A673 (cell line): ENCODE measurements around the gene RGS13. TPM values are rescaled to one million over a fixed set of nuclear protein-coding genes. Genes with fewer than 3 reads are reported as not detected.

Experiments
- BruUV-seq: library from RNA; stranded (reverse); fragments of 400-500 nt; replicated peaks from 2 replicates; lab custom pipeline; 2021; lab: Mats Ljungman, UMichigan
- CTCF ChIA-PET: fragments of 300-600 bp; sonication (Branson Sonifier 250); formaldehyde crosslinking; loops from one replicate; lab custom pipeline; 2022; ENCODE audit warnings: antibody characterized with exemption; lab: Charles Lee
- POLR2A ChIA-PET: fragments of 300-600 bp; sonication (Branson Sonifier 250); formaldehyde crosslinking; loops from one replicate; lab custom pipeline; 2022; ENCODE audit warnings: antibody characterized with exemption; ENCODE audit not compliant: low non-redundant PET; lab: Charles Lee
- DNase-seq: peaks from one replicate; pipeline ENCODE4 v3.0.0-alpha.2; 2015; ENCODE audit warnings: low spot score
- H3K27ac ChIP-seq: fragments of 200-600 bp; sonication (generic); 2 replicates; pipeline ENCODE4 v1.5.1; 2016; ENCODE audit warnings: mixed run types, low read depth, mild to moderate bottlenecking, mixed read lengths, antibody characterized with exemption, low read length; ENCODE audit not compliant: poor library complexity, severe bottlenecking
- H3K27me3 ChIP-seq: fragments of 200-600 bp; sonication (generic); replicated peaks from 2 replicates; pipeline ENCODE4 v1.6.1; 2017; ENCODE audit warnings: mixed run types, low read depth, mild to moderate bottlenecking, mixed read lengths, antibody characterized with exemption, low read length; ENCODE audit not compliant: insufficient read depth, poor library complexity
- H3K36me3 ChIP-seq: fragments of 200-600 bp; sonication (generic); 2 replicates; pipeline ENCODE4 v1.6.1; 2016; ENCODE audit warnings: mixed run types, mild to moderate bottlenecking, mixed read lengths, antibody characterized with exemption, low read length; ENCODE audit not compliant: insufficient read depth, poor library complexity, severe bottlenecking
- H3K4me1 ChIP-seq: fragments of 200-600 bp; sonication (generic); 2 replicates; pipeline ENCODE4 v1.6.1; 2017; ENCODE audit warnings: mixed run types, mild to moderate bottlenecking, mixed read lengths, antibody characterized with exemption, low read length; ENCODE audit not compliant: insufficient read depth, poor library complexity, severe bottlenecking
- H3K4me3 ChIP-seq: fragments of 200-600 bp; sonication (generic); 2 replicates; pipeline ENCODE4 v1.5.1; 2016; ENCODE audit warnings: low read depth, mixed run types, mild to moderate bottlenecking, mixed read lengths, low read length; ENCODE audit not compliant: poor library complexity, severe bottlenecking
- H3K9me3 ChIP-seq: fragments of 200-600 bp; sonication (generic); 2 replicates; pipeline ENCODE4 v1.6.1; 2016; ENCODE audit warnings: mixed run types, low read depth, mild to moderate bottlenecking, mixed read lengths, antibody characterized with exemption, low read length; ENCODE audit not compliant: poor library complexity, severe bottlenecking
- CTCF ChIP-seq: fragments of 300-800, 200-600 bp; sonication (generic); conservative IDR thresholded peaks from 2 replicates; pipeline ENCODE4 v1.5.1; 2017; ENCODE audit warnings: low read depth, mild to moderate bottlenecking, antibody characterized with exemption, low read length, moderate library complexity, mixed read lengths
- EZH2 ChIP-seq: fragments of 200-600 bp; sonication (generic); IDR thresholded peaks from 2 replicates; pipeline ENCODE4 v1.6.1; 2017; ENCODE audit warnings: borderline replicate concordance, low read depth, mild to moderate bottlenecking, mixed read lengths, antibody characterized with exemption, low read length; ENCODE audit not compliant: poor library complexity, severe bottlenecking
- intact Hi-C: fragments of 100-400 bp; cut with micrococcal nuclease; formaldehyde crosslinking; loops from one replicate; pipeline ENCODE4 v1.10.0; 2022; ENCODE audit not compliant: unreplicated experiment
- total RNA-seq: library from RNA; stranded (reverse); gene quantifications from 2 replicates; pipeline ENCODE4 v1.2.3, GENCODE V29; 2021

The RGS13 gene
- total RNA-seq, 1 experiment from 2014 or later, result not detected

- Histone ChIP-seq H3K4me3 (no peak overlapping the region), H3K9me3 (no peaks in the 10 kb centered on the region), H3K4me1 (peaks cover 8% of the 10 kb centered on the region), H3K36me3 (no peaks in the 10 kb centered on the region), H3K27me3 (peaks cover 34% of the 10 kb centered on the region), H3K27ac (no peak overlapping the region)
- TF ChIP-seq CTCF (no peak), EZH2 (no peak)
- intact Hi-C loops, result no loop called here
- no peak for DNase-seq
- ChIA-PET CTCF (no interaction called here), POLR2A (no interaction called here)
- BruUV-seq, result no TSS peak
Measured at GRCh38 chr1:192628396-192629057, 7.4 kb upstream of the RGS13 start.

- CTCF ChIA-PET, result no interaction called here
- TF ChIP-seq EZH2 (no peak), CTCF (no peak)
- BruUV-seq, result no TSS peak
- DNase-seq, result no peak
- Histone ChIP-seq H3K27ac (no peak overlapping the region), H3K4me1 (peaks cover 8% of the 10 kb centered on the region), H3K4me3 (no peak overlapping the region), H3K9me3 (no peaks in the 10 kb centered on the region), H3K27me3 (peaks cover 39% of the 10 kb centered on the region), H3K36me3 (no peaks in the 10 kb centered on the region)
- POLR2A ChIA-PET, result no interaction called here
- intact Hi-C loops, result no loop called here
Measured at GRCh38 chr1:192629612-192630011, 6.3 kb upstream of the RGS13 start.

GRCh38 chr1:192630521-192631287 lies 5.2 kb upstream of the RGS13 start:
- Histone ChIP-seq H3K36me3 (no peaks in the 10 kb centered on the region), H3K27ac (no peak overlapping the region), H3K4me3 (no peak overlapping the region), H3K27me3 (peaks cover 29% of the 10 kb centered on the region), H3K4me1 (peaks cover 8% of the 10 kb centered on the region), H3K9me3 (no peaks in the 10 kb centered on the region)
- CTCF ChIA-PET, result no interaction called here
- no TSS peak for BruUV-seq
- no peak for DNase-seq
- POLR2A ChIA-PET, result no interaction called here
- no peak for TF ChIP-seq EZH2
- no peak for TF ChIP-seq CTCF
- intact Hi-C loops, result no loop called here
